Nephron (organoid): Measurements from ENCODE around the gene GSTM4.

Source experiments
- H3K27ac Mint-ChIP-seq, 3 experiments: 2 replicates each; pipeline ENCODE4 v1.8.0; 2020; ENCODE audit warnings: mixed read lengths in 3 of 3, mild to moderate bottlenecking in 2 of 3, moderate library complexity in 1 of 3
- H3K27me3 Mint-ChIP-seq: 2 replicates; pipeline ENCODE4 v1.8.0; 2021; ENCODE audit warnings: low read depth, mild to moderate bottlenecking, moderate library complexity, mixed read lengths
- H3K36me3 Mint-ChIP-seq: 2 replicates; pipeline ENCODE4 v1.8.0; 2020; ENCODE audit warnings: low read depth, mixed read lengths
- H3K4me1 Mint-ChIP-seq: 2 replicates; pipeline ENCODE4 v1.8.0; 2020; ENCODE audit warnings: mixed read lengths
- H3K4me3 Mint-ChIP-seq, 3 experiments: 2 replicates each; pipeline ENCODE4 v1.8.0; 2020; ENCODE audit warnings: mild to moderate bottlenecking in 3 of 3, mixed read lengths in 3 of 3, moderate library complexity in 2 of 3
- H3K9me3 Mint-ChIP-seq: 2 replicates; pipeline ENCODE4 v1.8.0; 2020; ENCODE audit warnings: mixed read lengths
- TF ChIP-seq, protein P1 (sequence below), 3 experiments: fragments of 200-600 bp; sonication (generic); IDR thresholded peaks; one replicate each; pipeline ENCODE4 v1.5.0; 2021; ENCODE audit warnings: antibody characterized with exemption in 3 of 3; ENCODE audit not compliant: unreplicated experiment in 3 of 3

The GSTM4 gene

DNA sequence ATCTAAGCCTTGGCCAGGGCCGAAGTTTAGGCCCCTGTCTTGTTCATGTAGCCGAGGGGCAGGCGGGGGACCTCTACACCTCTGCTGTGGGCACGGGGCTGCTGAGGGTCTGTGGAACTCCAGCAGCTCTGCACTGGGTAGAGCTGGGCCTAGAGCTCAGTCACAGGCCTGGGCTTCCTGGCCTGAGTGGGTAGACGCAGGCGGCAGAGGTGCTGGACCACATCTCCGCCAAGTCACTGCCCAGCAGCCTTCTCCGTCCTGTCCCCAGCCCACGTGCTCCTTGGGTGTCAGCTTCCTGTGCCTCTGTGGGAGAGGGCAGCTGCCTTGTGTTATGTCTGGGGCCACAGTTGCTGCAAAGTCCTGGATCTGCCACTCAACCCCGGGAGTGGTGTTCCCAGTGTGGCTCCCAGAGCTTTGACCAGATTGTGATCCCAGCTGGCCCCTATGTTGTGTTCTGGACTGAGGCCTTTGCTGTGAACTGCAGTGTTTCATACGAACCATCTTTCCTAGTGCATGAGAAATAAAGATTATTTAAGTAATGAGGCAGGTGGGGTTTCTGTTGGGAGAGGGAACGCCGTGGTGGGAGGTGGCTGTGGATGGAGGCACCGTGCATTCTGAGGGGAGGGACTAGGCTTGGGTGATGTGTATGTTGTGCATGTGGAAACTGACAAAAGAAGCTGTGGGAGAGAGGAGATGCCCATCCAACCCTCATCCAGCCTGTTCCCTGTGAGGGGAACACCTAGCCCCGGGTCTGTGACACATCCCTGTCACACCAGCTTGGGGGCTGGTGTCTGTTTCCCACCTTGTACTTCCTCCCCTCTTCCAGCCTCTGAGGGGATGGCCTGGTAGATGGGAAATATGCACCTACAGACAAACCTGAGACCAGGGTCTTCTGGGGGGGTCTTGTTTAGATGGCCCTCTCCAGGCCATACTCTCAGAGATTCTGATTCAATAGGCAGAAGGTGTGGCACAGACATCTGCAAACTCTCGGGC lies 24.1 kb upstream of the GSTM4 start:
- H3K4me3 Mint-ChIP-seq: no peak overlapping the region
- no peaks in the 10 kb centered on the region for H3K27me3 Mint-ChIP-seq
- TF ChIP-seq, protein P1, sequence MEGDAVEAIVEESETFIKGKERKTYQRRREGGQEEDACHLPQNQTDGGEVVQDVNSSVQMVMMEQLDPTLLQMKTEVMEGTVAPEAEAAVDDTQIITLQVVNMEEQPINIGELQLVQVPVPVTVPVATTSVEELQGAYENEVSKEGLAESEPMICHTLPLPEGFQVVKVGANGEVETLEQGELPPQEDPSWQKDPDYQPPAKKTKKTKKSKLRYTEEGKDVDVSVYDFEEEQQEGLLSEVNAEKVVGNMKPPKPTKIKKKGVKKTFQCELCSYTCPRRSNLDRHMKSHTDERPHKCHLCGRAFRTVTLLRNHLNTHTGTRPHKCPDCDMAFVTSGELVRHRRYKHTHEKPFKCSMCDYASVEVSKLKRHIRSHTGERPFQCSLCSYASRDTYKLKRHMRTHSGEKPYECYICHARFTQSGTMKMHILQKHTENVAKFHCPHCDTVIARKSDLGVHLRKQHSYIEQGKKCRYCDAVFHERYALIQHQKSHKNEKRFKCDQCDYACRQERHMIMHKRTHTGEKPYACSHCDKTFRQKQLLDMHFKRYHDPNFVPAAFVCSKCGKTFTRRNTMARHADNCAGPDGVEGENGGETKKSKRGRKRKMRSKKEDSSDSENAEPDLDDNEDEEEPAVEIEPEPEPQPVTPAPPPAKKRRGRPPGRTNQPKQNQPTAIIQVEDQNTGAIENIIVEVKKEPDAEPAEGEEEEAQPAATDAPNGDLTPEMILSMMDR (IDR thresholded peaks at IDR 0.05; ENCODE audit: unreplicated experiment in 3 of 3): no peak
- H3K27ac Mint-ChIP-seq: peak overlapping the region; percentile 63 to 83 (median 81)
- H3K4me1 Mint-ChIP-seq: peaks cover 46% of the 10 kb centered on the region
- H3K9me3 Mint-ChIP-seq: no peaks in the 10 kb centered on the region
- peaks cover 42% of the 10 kb centered on the region for H3K36me3 Mint-ChIP-seq

DNA sequence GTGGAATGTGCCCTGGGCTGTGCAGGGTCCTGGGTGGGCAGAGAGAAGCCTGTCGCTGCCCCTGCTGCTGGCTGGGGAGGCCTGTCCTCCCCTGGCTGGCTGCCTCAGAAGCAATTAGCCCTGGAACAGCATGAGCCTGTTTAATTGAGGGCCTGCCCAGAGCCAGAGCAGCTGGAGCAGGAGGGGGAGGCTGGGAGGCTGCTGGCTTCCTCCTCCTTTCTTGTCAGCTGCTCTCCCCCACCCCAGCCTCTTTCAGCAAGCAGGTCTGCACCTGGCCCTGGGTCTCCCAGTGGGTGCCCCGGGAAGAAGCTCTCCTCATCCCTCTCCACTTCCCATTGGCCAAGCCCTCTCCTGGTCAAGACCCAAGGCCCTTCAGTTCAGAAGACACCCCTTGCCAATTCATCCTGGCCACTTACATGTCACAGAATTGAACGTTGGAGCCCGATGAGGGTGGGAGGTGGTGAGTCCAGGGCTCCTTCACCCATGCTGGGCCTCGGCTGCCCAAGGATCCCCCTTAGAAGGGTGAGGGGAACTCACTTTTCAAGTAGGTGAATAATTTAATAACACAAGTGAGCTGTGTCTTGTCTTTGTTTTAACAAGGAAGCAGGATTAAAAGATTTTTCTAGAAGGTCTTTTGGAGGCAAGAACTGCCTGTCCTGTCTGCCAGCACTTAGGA lies 23.1 kb upstream of the GSTM4 start:
- no peaks in the 10 kb centered on the region for H3K9me3 Mint-ChIP-seq
- no peak overlapping the region for H3K4me3 Mint-ChIP-seq
- peaks cover 46% of the 10 kb centered on the region for H3K4me1 Mint-ChIP-seq
- no peaks in the 10 kb centered on the region for H3K27me3 Mint-ChIP-seq
- H3K27ac Mint-ChIP-seq: peak overlapping the region; percentile 63 to 83 (median 81)
- TF ChIP-seq, protein P1 (IDR thresholded peaks at IDR 0.05; ENCODE audit: unreplicated experiment in 3 of 3): no peak
- peaks cover 36% of the 10 kb centered on the region for H3K36me3 Mint-ChIP-seq

DNA sequence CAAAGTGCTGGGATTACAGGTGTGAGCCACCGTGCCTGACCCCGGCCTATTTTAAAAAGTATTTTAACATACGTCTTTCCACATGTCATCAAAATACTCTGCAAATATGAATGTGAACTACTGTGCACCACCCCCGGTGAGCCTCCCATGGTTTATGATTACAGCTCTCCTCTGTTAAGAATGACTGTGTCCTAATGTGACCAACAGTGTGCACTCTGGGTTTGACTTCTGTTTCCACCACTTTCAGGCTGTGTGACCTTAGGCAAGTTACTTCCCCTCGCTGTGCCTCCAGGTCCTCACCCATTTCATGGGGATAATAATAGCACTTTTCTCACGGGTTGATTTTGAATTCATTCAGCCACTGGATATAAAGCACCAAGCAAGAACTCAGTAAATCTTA lies 21.6 kb upstream of the GSTM4 start:
- TF ChIP-seq, protein P1 (IDR thresholded peaks at IDR 0.05; ENCODE audit: unreplicated experiment in 3 of 3): no peak
- Mint-ChIP-seq H3K4me3 (no peak overlapping the region), H3K27me3 (peaks cover 4% of the 10 kb centered on the region), H3K4me1 (peaks cover 52% of the 10 kb centered on the region), H3K27ac (peak overlapping the region in 2 of 3 experiments; percentile 31 to 54), H3K9me3 (no peaks in the 10 kb centered on the region), H3K36me3 (peaks cover 23% of the 10 kb centered on the region)

DNA sequence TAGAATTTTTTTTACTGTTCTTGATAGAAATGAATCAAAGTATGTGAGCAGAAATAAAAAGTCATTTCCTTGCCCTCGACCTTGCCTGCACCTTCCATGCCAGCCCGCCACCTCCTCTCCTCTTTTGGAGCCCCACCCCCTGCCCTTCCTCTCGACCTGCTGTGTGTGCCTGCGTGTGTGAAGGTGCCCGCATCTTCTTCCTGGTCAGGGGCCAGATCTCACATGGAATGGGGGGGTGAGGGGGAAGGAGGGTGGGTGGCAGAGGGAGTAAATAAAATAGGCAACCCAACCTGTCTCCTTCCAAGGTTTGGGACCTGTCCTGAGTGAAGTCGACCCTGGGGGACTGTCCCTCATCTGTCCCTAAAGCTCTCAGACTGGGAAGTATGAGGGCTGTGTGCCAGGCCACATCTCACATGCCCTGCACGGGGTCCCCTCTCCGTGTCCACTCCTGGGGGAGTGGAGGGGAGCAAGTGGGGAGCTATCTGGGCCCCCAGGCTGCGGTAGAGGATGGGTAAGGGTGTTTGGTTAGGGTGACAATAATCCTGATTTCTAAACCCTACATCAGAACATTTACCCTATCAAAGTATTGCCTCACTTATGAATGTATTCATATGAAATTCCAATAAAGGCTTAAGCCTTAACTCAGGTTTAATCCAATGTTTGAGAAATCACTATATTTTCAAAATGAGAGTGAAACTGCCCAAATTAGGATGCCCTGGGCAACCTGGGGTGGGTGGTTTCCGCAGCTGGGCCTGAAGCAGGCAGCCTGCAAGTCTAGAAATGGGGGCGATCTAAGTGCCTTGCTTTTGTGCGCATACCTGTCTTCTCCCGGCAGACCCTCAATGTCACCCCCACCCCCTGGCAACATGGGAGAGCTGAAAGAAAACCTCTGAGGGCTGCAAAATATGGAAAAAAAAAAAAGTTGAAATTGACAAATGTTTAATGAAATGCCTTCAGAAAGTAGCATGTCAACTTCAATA lies 20.8 kb upstream of the GSTM4 start:
- Mint-ChIP-seq H3K36me3 (peaks cover 16% of the 10 kb centered on the region), H3K4me3 (no peak overlapping the region), H3K27ac (peak overlapping the region in 2 of 3 experiments; percentile 40 to 54), H3K9me3 (no peaks in the 10 kb centered on the region), H3K27me3 (peaks cover 4% of the 10 kb centered on the region), H3K4me1 (peaks cover 52% of the 10 kb centered on the region)
- TF ChIP-seq, protein P1 (IDR thresholded peaks at IDR 0.05; ENCODE audit: unreplicated experiment in 3 of 3): no peak

DNA sequence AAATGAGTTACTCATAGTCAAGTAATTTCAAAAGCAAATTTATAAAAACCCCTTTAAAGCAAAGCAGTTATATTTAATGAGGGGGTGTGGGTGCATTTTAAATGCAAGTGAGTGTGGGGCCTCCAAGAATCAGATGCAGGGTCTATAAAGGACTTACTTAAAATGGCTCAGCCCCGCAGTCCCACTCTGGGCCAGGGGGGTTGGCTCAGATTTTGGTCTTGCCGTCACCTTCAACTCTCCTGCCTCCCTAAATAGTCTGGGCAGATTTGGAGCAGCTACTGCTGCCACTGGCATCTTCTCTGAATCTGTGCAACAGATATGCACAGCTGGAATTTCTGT lies 20.1 kb upstream of the GSTM4 start:
- no peak overlapping the region for H3K4me3 Mint-ChIP-seq
- TF ChIP-seq, protein P1 (IDR thresholded peaks at IDR 0.05; ENCODE audit: unreplicated experiment in 3 of 3): no peak
- peaks cover 4% of the 10 kb centered on the region for H3K27me3 Mint-ChIP-seq
- H3K36me3 Mint-ChIP-seq: peaks cover 14% of the 10 kb centered on the region
- peaks cover 52% of the 10 kb centered on the region for H3K4me1 Mint-ChIP-seq
- H3K27ac Mint-ChIP-seq: peak overlapping the region; percentile 14 to 65 (median 40)
- no peaks in the 10 kb centered on the region for H3K9me3 Mint-ChIP-seq
